Esophagus squamous epithelium (tissue), 5 donors: ENCODE data around the gene UBE2G2. TPM values are rescaled to one million over a fixed set of nuclear protein-coding genes. Genes with fewer than 3 reads are reported as not detected.

Experiments used
- DNase-seq: peaks from one replicate; lab custom pipeline; 2025; lab: John Stamatoyannopoulos, UW
- H3K27ac ChIP-seq, 4 donors: fragments of 200-600 bp; sonication (generic); one replicate each; pipeline ENCODE4 v1.5.1; 2016 to 2019; ENCODE audit warnings: mild to moderate bottlenecking in 1 of 4
- H3K27me3 ChIP-seq, 4 donors: fragments of 200-600 bp; sonication (generic); 1 replicate in 3 of 4; 2 replicates in 1 of 4; pipeline versions ENCODE4 v1.5.1 to v1.6.0; 2017 to 2021; ENCODE audit warnings: antibody characterized with exemption in 1 of 4
- H3K36me3 ChIP-seq, 3 donors: fragments of 200-600 bp; sonication (generic); one replicate each; pipeline ENCODE4 v1.5.1; 2016 to 2019
- H3K4me1 ChIP-seq, 3 donors: fragments of 200-600 bp; sonication (generic); one replicate each; pipeline ENCODE4 v1.5.1; 2017 to 2019
- H3K4me3 ChIP-seq, 4 donors: fragments of 200-600 bp; sonication (generic); 1 replicate in 3 of 4; 2 replicates in 1 of 4; pipeline ENCODE4 v1.5.1; 2016 to 2019; ENCODE audit warnings: mild to moderate bottlenecking in 2 of 4, moderate library complexity in 1 of 4
- H3K9me3 ChIP-seq, 3 donors: fragments of 200-600 bp; sonication (generic); one replicate each; pipeline ENCODE4 v1.5.1; 2016 to 2019
- POLR2A ChIP-seq, 4 donors: fragments of 450-650 bp; IDR thresholded peaks; one replicate each; pipeline ENCODE4 v1.6.1; 2017; ENCODE audit warnings: antibody characterized with exemption in 4 of 4, mild to moderate bottlenecking in 4 of 4, moderate library complexity in 3 of 4
- WGBS, 2 donors: methylation state at CpG; one replicate each; pipeline ENCODE4 v1.1.5; 2018; 5-methylcytosine and 5-hydroxymethylcytosine counted together
- intact Hi-C: fragments of 100-400 bp; cut with DNase I; formaldehyde crosslinking; loops from one replicate; pipeline ENCODE4 v1.15.0; 2022
- total RNA-seq, 4 donors: library from RNA; depleted of rRNA; stranded (reverse); fragments of >200 nt; gene quantifications; one replicate each; pipeline ENCODE4 v1.1.0, GENCODE V29; 2016
- TF ChIP-seq, protein P1 (sequence below), 6 experiments: fragments of 450-650 bp in 4 of 6; fragments of 200-600 bp in 2 of 6; sonication (generic) in 2 of 6; IDR thresholded peaks; one replicate each; pipeline ENCODE4 v1.5.1; 2016 to 2019; ENCODE audit warnings: antibody characterized with exemption in 6 of 6, mild to moderate bottlenecking in 4 of 6, moderate library complexity in 4 of 6
- donor health status: DM: yes; HTN: yes; CAD: no.

Gene UBE2G2
- total RNA-seq, 4 donors from 2014 or later, result 27.9 to 70.0 (median 51.1) TPM

DNA sequence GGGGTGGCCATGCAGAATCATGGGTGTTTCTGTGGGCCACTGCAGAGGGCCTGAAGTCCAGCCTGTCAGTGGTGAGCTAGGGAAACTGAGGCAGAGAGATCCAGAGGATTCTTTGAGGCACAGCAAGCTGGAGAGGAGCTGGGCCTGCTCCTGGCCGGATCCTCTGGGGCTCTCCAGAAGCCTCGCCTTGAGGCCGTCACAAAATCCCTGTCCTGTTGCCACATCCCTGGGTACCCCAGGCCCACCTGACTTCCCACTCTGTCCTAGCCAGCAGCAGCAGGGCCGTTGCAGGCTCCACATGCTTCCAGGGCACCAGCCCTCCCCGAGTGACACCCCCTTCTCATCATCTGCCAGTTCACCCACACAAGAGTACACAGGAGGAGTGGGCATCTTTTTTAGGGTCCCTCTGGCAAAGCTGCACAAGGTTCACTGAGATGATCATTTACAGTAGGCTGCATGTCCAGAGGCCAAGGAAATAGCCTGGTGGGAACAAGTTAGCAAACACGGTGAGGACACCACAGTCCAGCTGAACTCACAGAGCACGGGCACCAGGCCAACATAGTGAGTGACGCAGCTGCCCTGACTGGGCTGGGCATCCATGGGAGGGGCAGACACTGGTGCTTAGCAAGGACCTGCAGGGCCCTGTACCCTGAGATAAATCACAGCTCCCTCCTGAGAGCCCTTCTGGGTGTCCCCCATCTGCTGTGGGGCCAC is 65.2 kb downstream of the UBE2G2 start:
- intact Hi-C loops, result no loop called here
- WGBS, 2 donors, result 73 to 76% methylated on average over 5 of the region's 8 CpGs
- H3K27ac ChIP-seq, result no peak overlapping the region
- H3K4me1 ChIP-seq, result no peaks in the 10 kb centered on the region
- H3K4me3 ChIP-seq, result no peak overlapping the region
- DNase-seq, result no peak
- no peak for TF ChIP-seq POLR2A (IDR thresholded peaks at IDR 0.05)
- TF ChIP-seq, protein P1, sequence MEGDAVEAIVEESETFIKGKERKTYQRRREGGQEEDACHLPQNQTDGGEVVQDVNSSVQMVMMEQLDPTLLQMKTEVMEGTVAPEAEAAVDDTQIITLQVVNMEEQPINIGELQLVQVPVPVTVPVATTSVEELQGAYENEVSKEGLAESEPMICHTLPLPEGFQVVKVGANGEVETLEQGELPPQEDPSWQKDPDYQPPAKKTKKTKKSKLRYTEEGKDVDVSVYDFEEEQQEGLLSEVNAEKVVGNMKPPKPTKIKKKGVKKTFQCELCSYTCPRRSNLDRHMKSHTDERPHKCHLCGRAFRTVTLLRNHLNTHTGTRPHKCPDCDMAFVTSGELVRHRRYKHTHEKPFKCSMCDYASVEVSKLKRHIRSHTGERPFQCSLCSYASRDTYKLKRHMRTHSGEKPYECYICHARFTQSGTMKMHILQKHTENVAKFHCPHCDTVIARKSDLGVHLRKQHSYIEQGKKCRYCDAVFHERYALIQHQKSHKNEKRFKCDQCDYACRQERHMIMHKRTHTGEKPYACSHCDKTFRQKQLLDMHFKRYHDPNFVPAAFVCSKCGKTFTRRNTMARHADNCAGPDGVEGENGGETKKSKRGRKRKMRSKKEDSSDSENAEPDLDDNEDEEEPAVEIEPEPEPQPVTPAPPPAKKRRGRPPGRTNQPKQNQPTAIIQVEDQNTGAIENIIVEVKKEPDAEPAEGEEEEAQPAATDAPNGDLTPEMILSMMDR (IDR thresholded peaks at IDR 0.05), result no peak
- H3K36me3 ChIP-seq, result no peaks in the 10 kb centered on the region
- H3K9me3 ChIP-seq, result peaks cover 8 to 33% (median 21%) of the 10 kb centered on the region in 3 donors
- peaks cover 0 to 63% (median 0%) of the 10 kb centered on the region in 4 donors for H3K27me3 ChIP-seq

- intact Hi-C loops, result no loop called here
- no peak for DNase-seq
- no peak overlapping the region for H3K27ac ChIP-seq
- no peaks in the 10 kb centered on the region for H3K4me1 ChIP-seq
- WGBS, 2 donors, result 75% methylated on average over 6 of the region's 6 CpGs; no CpG with 5 or more reads in 1 of the 2 donors
- no peaks in the 10 kb centered on the region for H3K36me3 ChIP-seq
- peaks cover 0 to 63% (median 0%) of the 10 kb centered on the region in 4 donors for H3K27me3 ChIP-seq
- no peak overlapping the region for H3K4me3 ChIP-seq
- H3K9me3 ChIP-seq, result peaks cover 8 to 33% (median 21%) of the 10 kb centered on the region in 3 donors
- no peak for TF ChIP-seq POLR2A (IDR thresholded peaks at IDR 0.05)
- TF ChIP-seq, protein P1 (IDR thresholded peaks at IDR 0.05), result no peak
Observed at GRCh38 chr21:44735821-44736220, 65.8 kb downstream of the UBE2G2 start.

DNA sequence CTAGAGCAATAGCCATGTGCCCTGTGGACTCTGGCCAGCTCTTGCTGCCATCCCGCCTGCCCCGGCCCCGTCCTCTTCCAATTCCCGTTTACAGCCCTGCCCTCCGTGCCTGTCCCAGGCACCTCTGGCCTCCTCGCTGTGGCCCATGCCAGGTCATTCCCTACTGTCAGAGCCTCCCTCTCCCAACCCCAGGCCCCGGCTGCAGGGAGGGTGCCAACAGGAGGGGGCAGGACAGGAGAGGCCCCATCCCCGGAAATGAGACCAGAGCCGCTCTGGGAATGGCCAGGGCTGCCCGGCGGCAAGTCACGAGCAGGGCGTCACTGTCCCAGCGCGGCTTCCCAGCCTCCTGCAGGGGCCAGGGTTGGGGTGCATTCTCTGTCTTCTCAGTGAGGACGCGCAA is 66.8 kb downstream of the UBE2G2 start:
- Histone ChIP-seq H3K27me3 (peaks cover 0 to 63% (median 0%) of the 10 kb centered on the region in 4 donors), H3K4me3 (no peak overlapping the region), H3K9me3 (peaks cover 8 to 33% (median 21%) of the 10 kb centered on the region in 3 donors), H3K36me3 (no peaks in the 10 kb centered on the region), H3K27ac (no peak overlapping the region), H3K4me1 (no peaks in the 10 kb centered on the region)
- 86 to 94% methylated on average over 6 to 7 of the region's 17 CpGs for WGBS, 2 donors
- TF ChIP-seq, protein P1 (IDR thresholded peaks at IDR 0.05), result no peak
- no peak for TF ChIP-seq POLR2A (IDR thresholded peaks at IDR 0.05)
- DNase-seq, result no peak
- intact Hi-C loops, result no loop called here

GRCh38 chr21:44734026-44734745 is 67.4 kb downstream of the UBE2G2 start:
- DNase-seq, result no peak
- Histone ChIP-seq H3K4me1 (no peaks in the 10 kb centered on the region), H3K36me3 (no peaks in the 10 kb centered on the region), H3K4me3 (no peak overlapping the region), H3K27me3 (peaks cover 0 to 70% (median 0%) of the 10 kb centered on the region in 4 donors), H3K9me3 (peaks cover 8 to 30% (median 21%) of the 10 kb centered on the region in 3 donors), H3K27ac (no peak overlapping the region)
- intact Hi-C loops, result no loop called here
- WGBS, 2 donors, result 74 to 82% methylated on average over 9 to 14 of the region's 21 CpGs
- TF ChIP-seq, protein P1 (IDR thresholded peaks at IDR 0.05), result no peak
- no peak for TF ChIP-seq POLR2A (IDR thresholded peaks at IDR 0.05)

- H3K27me3 ChIP-seq, result peaks cover 0 to 65% (median 0%) of the 10 kb centered on the region in 4 donors
- H3K4me1 ChIP-seq, result no peaks in the 10 kb centered on the region
- intact Hi-C loops, result no loop called here
- H3K9me3 ChIP-seq, result peaks cover 8 to 18% (median 15%) of the 10 kb centered on the region in 3 donors
- 69 to 70% methylated on average over 6 to 8 of the region's 11 CpGs for WGBS, 2 donors
- DNase-seq, result no peak
- TF ChIP-seq, protein P1 (IDR thresholded peaks at IDR 0.05), result no peak
- TF ChIP-seq POLR2A (IDR thresholded peaks at IDR 0.05), result no peak
- H3K36me3 ChIP-seq, result no peaks in the 10 kb centered on the region
- no peak overlapping the region for H3K4me3 ChIP-seq
- no peak overlapping the region for H3K27ac ChIP-seq
Observed at GRCh38 chr21:44732956-44733355, 68.7 kb downstream of the UBE2G2 start.
